ENCODE results near the gene TRAPPC3L.
"Not testable (repeated sequence)": the region's sequence is repeated elsewhere in the genome, so short reads cannot be mapped to it uniquely, and the experiment has no call there.

Gene TRAPPC3L

GRCh38 chr6:116512111-116512559 lies 33.3 kb downstream of the TRAPPC3L start:
- no peak for DNase-seq

- DNase-seq, result no peak
These were observed 33.9 kb downstream of the TRAPPC3L start, which contains the start of gene CALHM5 for GRCh38 chr6:116511424-116512110. TSS of gene CALHM5 (plus strand) at chr6:116511639. CDS start at chr6:116511697, 58 bp downstream.

GRCh38 chr6:116508527-116508926 lies 37.0 kb downstream of the TRAPPC3L start:
- DNase-seq, result no peak

GRCh38 chr6:116507324-116507723 lies 38.2 kb downstream of the TRAPPC3L start:
- DNase-seq, result no peak

- DNase-seq, result no peak
These were observed 44.5 kb downstream of the TRAPPC3L start for GRCh38 chr6:116500969-116501433.

- DNase-seq, result no peak
These were observed 48.3 kb downstream of the TRAPPC3L start for GRCh38 chr6:116497113-116497676.

GRCh38 chr6:116495161-116495560 lies 50.3 kb downstream of the TRAPPC3L start:
- not testable (repeated sequence) for DNase-seq

- DNase-seq, result no peak
These were observed 53.0 kb downstream of the TRAPPC3L start for GRCh38 chr6:116492331-116493067.

GRCh38 chr6:116491610-116492330 lies 53.7 kb downstream of the TRAPPC3L start:
- DNase-seq, result no peak

GRCh38 chr6:116485559-116486184 lies 59.8 kb downstream of the TRAPPC3L start:
- DNase-seq, result no peak

GRCh38 chr6:116483616-116484015 lies 61.9 kb downstream of the TRAPPC3L start:
- DNase-seq, result no peak

- DNase-seq, result no peak
These were observed 62.7 kb downstream of the TRAPPC3L start for GRCh38 chr6:116482780-116483179.

GRCh38 chr6:116476002-116476678 lies 69.3 kb downstream of the TRAPPC3L start:
- no peak for DNase-seq

- no peak for DNase-seq
These were observed 70.3 kb downstream of the TRAPPC3L start for GRCh38 chr6:116475141-116475540.

- DNase-seq, result no peak
These were observed 72.8 kb downstream of the TRAPPC3L start for GRCh38 chr6:116472706-116473105.

- DNase-seq, result no peak
These were observed 74.0 kb downstream of the TRAPPC3L start for GRCh38 chr6:116471531-116471930.

GRCh38 chr6:116468293-116468692 lies 77.2 kb downstream of the TRAPPC3L start:
- no peak for DNase-seq

GRCh38 chr6:116467514-116467913 lies 78.0 kb downstream of the TRAPPC3L start:
- no peak for DNase-seq

- DNase-seq, result no peak
These were observed 78.4 kb downstream of the TRAPPC3L start for GRCh38 chr6:116467096-116467495.

- DNase-seq, result no peak
These were observed 80.2 kb downstream of the TRAPPC3L start for GRCh38 chr6:116465246-116465645.

- DNase-seq, result no peak
These were observed 82.2 kb downstream of the TRAPPC3L start for GRCh38 chr6:116463301-116463700.

All from NCI-H187 treated with DMSO at 0.1 percent for 48 hours (cell line).